Ishikawa (cell line): ENCODE data around the gene RUFY3.

Source experiments
- CEBPB ChIP-seq: IDR thresholded peaks from 2 replicates; pipeline ENCODE4 v1.6.1; 2012
- CREB1 ChIP-seq: IDR thresholded peaks from 2 replicates; pipeline ENCODE4 v1.6.1; 2012; ENCODE audit warnings: low read depth
- EGR1 ChIP-seq: IDR thresholded peaks from 2 replicates; pipeline ENCODE4 v1.6.1; 2012
- EP300 ChIP-seq: IDR thresholded peaks from 2 replicates; pipeline ENCODE4 v1.6.1; 2012; ENCODE audit warnings: borderline replicate concordance
- FOXM1 ChIP-seq: IDR thresholded peaks from 2 replicates; pipeline ENCODE4 v1.6.1; 2012; ENCODE audit warnings: low read depth, borderline replicate concordance
- NFIC ChIP-seq: IDR thresholded peaks from 2 replicates; pipeline ENCODE4 v1.6.1; 2012
- RAD21 ChIP-seq: IDR thresholded peaks from 2 replicates; pipeline ENCODE4 v1.6.1; 2012; ENCODE audit warnings: low read depth
- TAF1 ChIP-seq: IDR thresholded peaks from 2 replicates; pipeline ENCODE4 v1.6.1; 2012; ENCODE audit warnings: low read depth, mild to moderate bottlenecking
- TCF12 ChIP-seq: IDR thresholded peaks from 2 replicates; pipeline ENCODE4 v1.6.1; 2012; ENCODE audit warnings: low read depth
- TEAD4 ChIP-seq: IDR thresholded peaks from 2 replicates; pipeline ENCODE4 v1.6.1; 2012
- USF1 ChIP-seq: IDR thresholded peaks from 2 replicates; pipeline ENCODE4 v1.6.1; 2012
- YY1 ChIP-seq: IDR thresholded peaks from 2 replicates; pipeline ENCODE4 v1.6.1; 2012; ENCODE audit warnings: low read depth
- ZBTB7A ChIP-seq: IDR thresholded peaks from 2 replicates; pipeline ENCODE4 v1.6.1; 2012; ENCODE audit warnings: low read depth
- TF ChIP-seq, protein P1 (sequence below): IDR thresholded peaks from 2 replicates; pipeline ENCODE4 v1.6.1; 2012
- TF ChIP-seq, protein P2 (sequence below): IDR thresholded peaks from 2 replicates; pipeline ENCODE4 v1.6.1; 2012; ENCODE audit warnings: low read depth, mild to moderate bottlenecking

Gene RUFY3

DNA sequence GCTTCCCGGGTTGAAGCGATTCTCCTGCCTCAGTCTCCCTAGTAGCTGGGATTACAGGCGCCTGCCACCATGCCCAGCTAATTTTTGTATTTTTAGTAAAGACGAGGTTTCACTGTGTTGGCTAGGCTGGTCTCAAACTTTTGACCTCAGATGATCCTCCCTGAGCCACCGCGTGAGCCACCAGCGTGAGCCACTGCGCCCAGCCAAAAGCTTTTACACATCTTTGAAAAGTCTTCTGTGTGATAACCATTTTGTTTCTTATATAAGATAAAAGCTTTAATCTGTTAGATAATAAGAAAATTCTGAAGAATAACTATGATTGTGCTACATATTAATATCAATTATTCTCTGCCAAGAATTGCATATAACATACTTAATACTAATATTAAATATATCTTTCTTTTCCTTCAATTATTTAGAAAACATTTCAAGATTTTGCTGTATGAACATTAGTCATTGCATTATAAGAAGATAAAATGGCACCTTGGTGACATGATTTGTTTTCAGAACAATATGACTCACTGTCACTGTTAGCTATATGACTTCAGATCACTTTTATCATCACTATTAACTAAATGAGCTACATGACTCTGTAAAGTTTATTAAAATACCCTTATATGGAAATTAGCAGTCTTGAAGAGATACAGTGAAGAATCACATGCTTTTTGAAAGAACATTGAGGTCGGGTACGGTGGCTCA lies 33.4 kb downstream of the RUFY3 start:
- TF ChIP-seq, protein P1, sequence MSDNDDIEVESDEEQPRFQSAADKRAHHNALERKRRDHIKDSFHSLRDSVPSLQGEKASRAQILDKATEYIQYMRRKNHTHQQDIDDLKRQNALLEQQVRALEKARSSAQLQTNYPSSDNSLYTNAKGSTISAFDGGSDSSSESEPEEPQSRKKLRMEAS: no peak
- no peak for TF ChIP-seq FOXM1
- TF ChIP-seq YY1: no peak
- no peak for TF ChIP-seq TAF1
- no peak for TF ChIP-seq CREB1
- no peak for TF ChIP-seq CEBPB
- TF ChIP-seq EGR1: no peak
- no peak for TF ChIP-seq TCF12
- no peak for TF ChIP-seq EP300
- TF ChIP-seq RAD21: no peak
- TF ChIP-seq TEAD4: no peak
- TF ChIP-seq, protein P2, sequence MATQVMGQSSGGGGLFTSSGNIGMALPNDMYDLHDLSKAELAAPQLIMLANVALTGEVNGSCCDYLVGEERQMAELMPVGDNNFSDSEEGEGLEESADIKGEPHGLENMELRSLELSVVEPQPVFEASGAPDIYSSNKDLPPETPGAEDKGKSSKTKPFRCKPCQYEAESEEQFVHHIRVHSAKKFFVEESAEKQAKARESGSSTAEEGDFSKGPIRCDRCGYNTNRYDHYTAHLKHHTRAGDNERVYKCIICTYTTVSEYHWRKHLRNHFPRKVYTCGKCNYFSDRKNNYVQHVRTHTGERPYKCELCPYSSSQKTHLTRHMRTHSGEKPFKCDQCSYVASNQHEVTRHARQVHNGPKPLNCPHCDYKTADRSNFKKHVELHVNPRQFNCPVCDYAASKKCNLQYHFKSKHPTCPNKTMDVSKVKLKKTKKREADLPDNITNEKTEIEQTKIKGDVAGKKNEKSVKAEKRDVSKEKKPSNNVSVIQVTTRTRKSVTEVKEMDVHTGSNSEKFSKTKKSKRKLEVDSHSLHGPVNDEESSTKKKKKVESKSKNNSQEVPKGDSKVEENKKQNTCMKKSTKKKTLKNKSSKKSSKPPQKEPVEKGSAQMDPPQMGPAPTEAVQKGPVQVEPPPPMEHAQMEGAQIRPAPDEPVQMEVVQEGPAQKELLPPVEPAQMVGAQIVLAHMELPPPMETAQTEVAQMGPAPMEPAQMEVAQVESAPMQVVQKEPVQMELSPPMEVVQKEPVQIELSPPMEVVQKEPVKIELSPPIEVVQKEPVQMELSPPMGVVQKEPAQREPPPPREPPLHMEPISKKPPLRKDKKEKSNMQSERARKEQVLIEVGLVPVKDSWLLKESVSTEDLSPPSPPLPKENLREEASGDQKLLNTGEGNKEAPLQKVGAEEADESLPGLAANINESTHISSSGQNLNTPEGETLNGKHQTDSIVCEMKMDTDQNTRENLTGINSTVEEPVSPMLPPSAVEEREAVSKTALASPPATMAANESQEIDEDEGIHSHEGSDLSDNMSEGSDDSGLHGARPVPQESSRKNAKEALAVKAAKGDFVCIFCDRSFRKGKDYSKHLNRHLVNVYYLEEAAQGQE: no peak
- no peak for TF ChIP-seq USF1
- no peak for TF ChIP-seq ZBTB7A

GRCh38 chr4:70759126-70759525 lies 37.4 kb downstream of the RUFY3 start:
- no peak for TF ChIP-seq EP300
- no peak for TF ChIP-seq CEBPB
- TF ChIP-seq, protein P2: no peak
- TF ChIP-seq FOXM1: no peak
- TF ChIP-seq USF1: no peak
- TF ChIP-seq CREB1: no peak
- TF ChIP-seq YY1: no peak
- no peak for TF ChIP-seq ZBTB7A
- TF ChIP-seq NFIC: no peak
- TF ChIP-seq TCF12: no peak
- TF ChIP-seq RAD21: no peak

DNA sequence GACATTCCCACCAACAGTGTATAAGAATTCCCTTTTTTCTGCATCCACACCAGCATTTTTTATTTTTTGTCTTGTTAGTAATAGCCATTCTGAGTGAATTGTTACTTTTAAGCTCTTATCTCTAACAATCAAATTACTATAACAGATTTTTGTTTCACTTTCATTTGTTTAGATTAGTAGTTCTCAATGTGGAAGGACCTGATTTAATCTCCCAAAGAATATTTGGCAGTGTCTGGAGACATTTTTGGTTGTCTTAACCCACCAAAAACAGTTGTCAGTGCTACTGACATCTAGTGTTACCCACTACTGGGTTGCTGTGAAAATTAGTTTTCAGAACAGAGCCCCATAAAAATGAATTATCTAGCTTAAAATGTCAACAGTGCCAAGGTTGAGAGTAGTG lies 37.9 kb downstream of the RUFY3 start:
- no peak for TF ChIP-seq RAD21
- no peak for TF ChIP-seq EGR1
- TF ChIP-seq EP300: no peak
- no peak for TF ChIP-seq TAF1

GRCh38 chr4:70760662-70761061 lies 38.9 kb downstream of the RUFY3 start:
- no peak for TF ChIP-seq YY1
- TF ChIP-seq RAD21: no peak
- TF ChIP-seq CEBPB: no peak
- TF ChIP-seq USF1: no peak
- no peak for TF ChIP-seq TAF1
- TF ChIP-seq, protein P2: no peak
- no peak for TF ChIP-seq FOXM1
- TF ChIP-seq ZBTB7A: no peak
- TF ChIP-seq CREB1: no peak
- no peak for TF ChIP-seq EGR1
- TF ChIP-seq, protein P1: no peak
